ENCODE measurements around the gene FCSK.
A peak's percentile ranks its signal among the peaks of the same experiment; 100 is the strongest.
"Not testable (repeated sequence)": the region's sequence is repeated elsewhere in the genome, so short reads cannot be mapped to it uniquely, and the experiment has no call there.

FCSK gene

DNA sequence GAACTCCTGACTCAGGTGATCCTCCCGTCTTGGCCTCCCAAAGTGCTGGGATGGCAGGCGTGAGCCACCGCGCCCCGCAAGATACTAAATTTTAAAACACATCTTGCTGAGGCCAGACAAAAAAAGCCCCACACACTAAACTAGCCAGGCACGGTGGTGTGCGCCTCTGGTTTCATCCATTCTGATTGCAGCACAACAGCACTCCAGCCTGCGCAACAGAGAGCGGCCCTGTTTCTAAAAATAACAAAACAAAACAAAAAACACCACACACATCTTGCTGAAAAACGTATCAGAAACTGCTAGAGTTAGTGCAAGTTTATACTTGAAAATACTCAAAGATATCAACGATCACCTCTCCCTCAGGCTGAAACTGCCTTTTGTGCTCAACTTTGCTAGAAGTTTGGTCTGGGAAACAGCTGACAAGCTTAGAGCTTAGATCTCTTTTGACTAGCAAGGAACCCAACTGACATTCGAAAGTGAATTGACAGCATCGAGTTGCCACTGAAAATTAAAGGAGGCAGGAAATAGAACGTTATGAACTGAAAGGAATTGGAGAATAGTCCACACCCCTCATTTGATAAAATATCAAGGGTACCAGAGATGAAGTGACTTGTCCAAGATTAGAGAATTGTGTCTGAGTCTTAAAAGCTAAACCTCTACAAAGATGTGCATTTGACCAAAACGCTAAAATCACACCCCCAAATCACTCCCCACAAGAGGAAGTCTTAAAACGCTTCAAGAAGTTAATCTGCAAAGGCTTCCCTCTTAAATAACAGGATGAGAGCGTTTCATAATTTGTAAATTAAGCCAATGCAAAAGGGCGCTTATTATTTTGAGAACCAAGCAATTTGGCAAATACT lies 68.1 kb downstream of the FCSK start:
- peak overlapping the region; percentile 97 for H3K4me2 ChIP-seq (ENCODE audit: low read length)
- H2AFZ ChIP-seq: peak overlapping the region; percentile 99
- no peak overlapping the region for H3K9ac ChIP-seq
- no peaks in the 10 kb centered on the region for H3K27me3 ChIP-seq (ENCODE audit: control insufficient read depth, insufficient read depth, low read length)
- peaks cover 29% of the 10 kb centered on the region for H3K79me2 ChIP-seq
- no peak overlapping the region for H3K27ac ChIP-seq
- H3K36me3 ChIP-seq (ENCODE audit: control insufficient read depth, insufficient read depth, low read length): no peaks in the 10 kb centered on the region
- no peak for TF ChIP-seq CTCF (IDR thresholded peaks at IDR 0.05)
- peak overlapping the region; percentile 75 for H3K4me3 ChIP-seq (ENCODE audit: low read depth, low read length)
- peaks cover 7% of the 10 kb centered on the region for H3K4me1 ChIP-seq
- H3K9me3 ChIP-seq (ENCODE audit: control insufficient read depth, low read length): no peaks in the 10 kb centered on the region

GRCh38 chr16:70523076-70523742 lies 68.8 kb downstream of the FCSK start, which contains the start of gene COG4:
TSS of gene COG4 (minus strand) at chr16:70523554. CDS start at chr16:70523543, 11 bp downstream.
- Histone ChIP-seq H3K4me2 (ENCODE audit: low read length) (peak within 1 kb of the TSS; percentile 97), H3K27ac (peak within 1 kb of the TSS; percentile 88), H3K4me3 (ENCODE audit: low read depth, low read length) (peak within 1 kb of the TSS; percentile 75), H3K79me2 (peaks cover 35% of the 10 kb centered on the region), H3K27me3 (ENCODE audit: control insufficient read depth, insufficient read depth, low read length) (no peaks in the 10 kb centered on the region), H3K4me1 (peaks cover 7% of the 10 kb centered on the region), H3K9ac (peak within 1 kb of the TSS; percentile 87), H3K9me3 (ENCODE audit: control insufficient read depth, low read length) (no peaks in the 10 kb centered on the region), H3K36me3 (ENCODE audit: control insufficient read depth, insufficient read depth, low read length) (no peaks in the 10 kb centered on the region), H2AFZ (peak within 1 kb of the TSS; percentile 99)
- TF ChIP-seq CTCF (IDR thresholded peaks at IDR 0.05): no peak

- Histone ChIP-seq H3K9ac (peak within 1 kb of the TSS; percentile 87), H2AFZ (peak within 1 kb of the TSS; percentile 99), H3K4me1 (peaks cover 7% of the 10 kb centered on the region), H3K79me2 (peaks cover 41% of the 10 kb centered on the region), H3K27me3 (ENCODE audit: control insufficient read depth, insufficient read depth, low read length) (no peaks in the 10 kb centered on the region), H3K9me3 (ENCODE audit: control insufficient read depth, low read length) (no peaks in the 10 kb centered on the region), H3K36me3 (ENCODE audit: control insufficient read depth, insufficient read depth, low read length) (no peaks in the 10 kb centered on the region), H3K27ac (peak within 1 kb of the TSS; percentile 88), H3K4me2 (ENCODE audit: low read length) (peak within 1 kb of the TSS; percentile 97), H3K4me3 (ENCODE audit: low read depth, low read length) (peak within 1 kb of the TSS; percentile 75)
- TF ChIP-seq CTCF (IDR thresholded peaks at IDR 0.05): no peak
These were observed 69.5 kb downstream of the FCSK start, which contains the start of gene SF3B3 for GRCh38 chr16:70523743-70524398. TSS of gene SF3B3 (plus strand) at chr16:70523816. CDS start at chr16:70526657, 2,841 bp downstream.

DNA sequence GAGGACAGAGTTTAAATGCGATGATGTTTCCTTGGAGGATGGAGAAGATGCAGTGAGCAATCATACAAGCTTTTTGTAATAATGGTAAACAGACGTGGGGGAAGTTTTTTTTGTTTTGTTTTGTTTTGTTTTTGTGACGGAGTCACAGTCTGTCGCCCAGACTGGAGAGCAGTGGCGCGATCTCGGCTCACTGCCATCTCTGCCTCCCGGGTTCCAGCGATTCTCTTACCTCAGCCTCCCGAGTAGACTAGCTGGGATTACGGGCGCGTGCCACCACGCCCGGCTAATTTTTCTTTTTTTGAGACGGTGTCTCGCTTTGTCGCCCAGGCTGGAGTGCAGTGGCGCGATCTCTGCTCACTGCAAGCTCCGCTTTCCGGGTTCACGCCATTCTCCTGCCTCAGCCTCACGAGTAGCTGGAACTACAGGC lies 70.0 kb downstream of the FCSK start:
- H3K9me3 ChIP-seq (ENCODE audit: control insufficient read depth, low read length): not testable (repeated sequence)

DNA sequence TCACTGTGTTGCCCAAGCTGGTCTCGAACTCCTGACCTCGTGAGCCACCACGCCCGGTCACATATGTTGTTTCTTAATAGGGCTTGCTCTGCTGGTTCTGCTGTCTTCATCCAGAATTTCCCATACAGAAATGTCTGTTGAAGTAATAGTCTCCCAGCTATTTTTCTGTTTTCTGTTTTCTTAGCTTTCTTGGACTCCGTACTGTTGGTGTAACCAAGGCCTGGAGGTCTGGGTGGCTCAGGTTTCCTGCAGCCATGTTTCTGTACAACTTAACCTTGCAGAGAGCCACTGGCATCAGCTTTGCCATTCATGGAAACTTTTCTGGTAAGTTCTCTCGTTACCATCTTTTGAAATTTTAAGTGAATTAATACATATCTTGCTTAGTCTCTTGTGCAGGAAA lies 72.0 kb downstream of the FCSK start:
- Histone ChIP-seq H3K4me3 (ENCODE audit: low read depth, low read length) (no peak overlapping the region), H3K9ac (no peak overlapping the region), H3K4me2 (ENCODE audit: low read length) (no peak overlapping the region), H3K4me1 (peaks cover 7% of the 10 kb centered on the region), H3K27me3 (ENCODE audit: control insufficient read depth, insufficient read depth, low read length) (no peaks in the 10 kb centered on the region), H3K79me2 (peaks cover 52% of the 10 kb centered on the region), H2AFZ (no peak overlapping the region), H3K9me3 (ENCODE audit: control insufficient read depth, low read length) (no peaks in the 10 kb centered on the region), H3K36me3 (ENCODE audit: control insufficient read depth, insufficient read depth, low read length) (no peaks in the 10 kb centered on the region), H3K27ac (no peak overlapping the region)
- no peak for TF ChIP-seq CTCF (IDR thresholded peaks at IDR 0.05)

More for the DNA sequence above, 70.0 kb downstream of the FCSK start:
- Histone ChIP-seq H3K79me2 (peaks cover 45% of the 10 kb centered on the region), H3K4me3 (ENCODE audit: low read depth, low read length) (peak overlapping the region; percentile 75), H3K27ac (peak overlapping the region; percentile 88), H3K9ac (peak overlapping the region; percentile 87), H3K4me2 (ENCODE audit: low read length) (peak overlapping the region; percentile 97), H2AFZ (peak overlapping the region; percentile 99)
- H3K27me3 ChIP-seq (ENCODE audit: control insufficient read depth, insufficient read depth, low read length); H3K36me3 ChIP-seq (ENCODE audit: control insufficient read depth, insufficient read depth, low read length); H3K4me1 ChIP-seq: not testable (repeated sequence)
